ENCODE results near the gene DNM3. TPM values are rescaled to one million over a fixed set of nuclear protein-coding genes. Genes with fewer than 3 reads are reported as not detected.
A peak's percentile ranks its signal among the peaks of the same experiment; 100 is the strongest.

DNM3 gene
- total RNA-seq, 2 experiments from 2014 or later, result 1.6 to 1.8 TPM

GRCh38 chr1:172397633-172398032 lies 556.3 kb downstream of the DNM3 start:
- H3K27ac ChIP-seq (ENCODE audit: low read depth in 1 of 2, low read length in 2 of 2), result no peak overlapping the region
- H3K4me3 Mint-ChIP-seq, result no peak overlapping the region
- CTCF ChIA-PET, result no interaction called here
- H3K27me3 Mint-ChIP-seq, result no peaks in the 10 kb centered on the region
- no peaks in the 10 kb centered on the region for H3K9me3 ChIP-seq (ENCODE audit: control insufficient read depth in 1 of 2, insufficient read depth in 1 of 2, low read length in 2 of 2)
- POLR2A ChIA-PET, result interaction anchor here (1.4 kb wide), 1 partner anchor 39 kb away, joined by 6 read pairs; no protein-coding TSS in a partner anchor
- H3K4me1 ChIP-seq (ENCODE audit: insufficient read depth, low read length), result peaks cover 23% of the 10 kb centered on the region
- H3K4me3 ChIP-seq (ENCODE audit: low read length), result no peak overlapping the region
- TF ChIP-seq CTCF (IDR thresholded peaks at IDR 0.05), result no peak
- DNase-seq, result no peak
- intact Hi-C loops (cut with DNase I, micrococcal nuclease), result loop anchor here (5.0 to 10.0 kb wide), 2 partner anchors 220 to 613 kb away; partner anchors contain the start of gene METTL13 (in 1 of the 2)
- peak overlapping the region; percentile 81 for H3K27ac Mint-ChIP-seq
- no peaks in the 10 kb centered on the region for H3K36me3 ChIP-seq (ENCODE audit: insufficient read depth, low read length)
- peaks cover 88% of the 10 kb centered on the region for H3K4me1 Mint-ChIP-seq (ENCODE audit: low read depth)
- no peaks in the 10 kb centered on the region for H3K27me3 ChIP-seq (ENCODE audit: control insufficient read depth in 1 of 2, insufficient read depth in 2 of 2, low read length in 2 of 2)
- no peaks in the 10 kb centered on the region for H3K36me3 Mint-ChIP-seq (ENCODE audit: low read depth)
- ATAC-seq (ENCODE audit: poor library complexity), result no peak
- no peaks in the 10 kb centered on the region for H3K9me3 Mint-ChIP-seq

GRCh38 chr1:172398193-172398592 lies 556.9 kb downstream of the DNM3 start:
- peaks cover 84% of the 10 kb centered on the region for H3K4me1 Mint-ChIP-seq (ENCODE audit: low read depth)
- POLR2A ChIA-PET, result interaction anchor here (0.9 to 2.0 kb wide), 4 partner anchors 33 to 262 kb away, joined by 3 to 7 read pairs (median 5); no protein-coding TSS in a partner anchor
- H3K36me3 ChIP-seq (ENCODE audit: insufficient read depth, low read length), result no peaks in the 10 kb centered on the region
- H3K27me3 Mint-ChIP-seq, result no peaks in the 10 kb centered on the region
- no peaks in the 10 kb centered on the region for H3K9me3 Mint-ChIP-seq
- DNase-seq (no peak), ATAC-seq (ENCODE audit: poor library complexity) (no peak)
- H3K27me3 ChIP-seq (ENCODE audit: control insufficient read depth in 1 of 2, insufficient read depth in 2 of 2, low read length in 2 of 2), result no peaks in the 10 kb centered on the region
- no peaks in the 10 kb centered on the region for H3K9me3 ChIP-seq (ENCODE audit: control insufficient read depth in 1 of 2, insufficient read depth in 1 of 2, low read length in 2 of 2)
- H3K36me3 Mint-ChIP-seq (ENCODE audit: low read depth), result no peaks in the 10 kb centered on the region
- H3K4me3 ChIP-seq (ENCODE audit: low read length), result no peak overlapping the region
- H3K4me3 Mint-ChIP-seq, result no peak overlapping the region
- CTCF ChIA-PET, result interaction anchor here (1.5 to 1.9 kb wide), 3 partner anchors 40 to 396 kb away, joined by 4 to 12 read pairs (median 8); no protein-coding TSS in a partner anchor
- H3K27ac Mint-ChIP-seq, result peak overlapping the region; percentile 81
- TF ChIP-seq CTCF (IDR thresholded peaks at IDR 0.05), result no peak
- no peak overlapping the region for H3K27ac ChIP-seq (ENCODE audit: low read depth in 1 of 2, low read length in 2 of 2)
- intact Hi-C loops (cut with DNase I, micrococcal nuclease), result loop anchor here (5.0 to 10.0 kb wide), 2 partner anchors 221 to 613 kb away; partner anchors contain the start of gene METTL13 (in 1 of the 2)
- H3K4me1 ChIP-seq (ENCODE audit: insufficient read depth, low read length), result peaks cover 22% of the 10 kb centered on the region

- no peaks in the 10 kb centered on the region for H3K27me3 Mint-ChIP-seq
- H3K4me3 ChIP-seq (ENCODE audit: low read length), result peak overlapping the region; percentile 10
Measured at GRCh38 chr1:172398970-172399755, 557.9 kb downstream of the DNM3 start.

More at GRCh38 chr1:172398970-172399755, 557.9 kb downstream of the DNM3 start:
- Mint-ChIP-seq H3K4me1 (ENCODE audit: low read depth) (peaks cover 74% of the 10 kb centered on the region), H3K9me3 (no peaks in the 10 kb centered on the region), H3K4me3 (peak overlapping the region; percentile 67), H3K36me3 (ENCODE audit: low read depth) (no peaks in the 10 kb centered on the region), H3K27ac (peak overlapping the region; percentile 81)
- H3K4me1 ChIP-seq (ENCODE audit: insufficient read depth, low read length), result peaks cover 18% of the 10 kb centered on the region
- no peaks in the 10 kb centered on the region for H3K36me3 ChIP-seq (ENCODE audit: insufficient read depth, low read length)
- CTCF ChIA-PET, result interaction anchor here (0.5 to 1.9 kb wide), 14 partner anchors 12 to 413 kb away, joined by 3 to 12 read pairs (median 3); no protein-coding TSS in a partner anchor
- intact Hi-C loops (cut with DNase I, micrococcal nuclease), result loop anchor here (1.0 to 10.0 kb wide), 7 partner anchors 18 to 614 kb away; partner anchors contain the start of gene METTL13 (in 1 of the 2)
- POLR2A ChIA-PET, result interaction anchor here (0.6 to 2.2 kb wide), 18 partner anchors 18 to 657 kb away, joined by 3 to 10 read pairs (median 4); partner anchors contain the start of gene PIGC
- ATAC-seq (ENCODE audit: poor library complexity) (peak; percentile 54), DNase-seq (peak in 7 of 14 experiments; percentile 2 to 65 (median 60))
- H3K27me3 ChIP-seq (ENCODE audit: control insufficient read depth in 1 of 2, insufficient read depth in 2 of 2, low read length in 2 of 2), result no peaks in the 10 kb centered on the region
- TF ChIP-seq CTCF (IDR thresholded peaks at IDR 0.05), result peak; percentile 87
- H3K9me3 ChIP-seq (ENCODE audit: control insufficient read depth in 1 of 2, insufficient read depth in 1 of 2, low read length in 2 of 2), result no peaks in the 10 kb centered on the region
- H3K27ac ChIP-seq (ENCODE audit: low read depth in 1 of 2, low read length in 2 of 2), result no peak overlapping the region

Data from CD4-positive, alpha-beta T cell (primary cell).